HTR-8/SVneo (cell line): Measurements from ENCODE around the gene AP3S1.
"Not testable (repeated sequence)": the region's sequence is repeated elsewhere in the genome, so short reads cannot be mapped to it uniquely, and the experiment has no call there.

Experiments
- DNase-seq: peaks from one replicate; pipeline ENCODE4 v3.0.0; 2011; ENCODE audit warnings: low spot score, mixed read lengths; ENCODE audit not compliant: insufficient read length
- FAIRE-seq: peaks from 2 replicates; lab custom pipeline; 2011; peaks lifted over from hg19 to GRCh38; lab: Jason Lieb, UNC

The AP3S1 gene

DNA sequence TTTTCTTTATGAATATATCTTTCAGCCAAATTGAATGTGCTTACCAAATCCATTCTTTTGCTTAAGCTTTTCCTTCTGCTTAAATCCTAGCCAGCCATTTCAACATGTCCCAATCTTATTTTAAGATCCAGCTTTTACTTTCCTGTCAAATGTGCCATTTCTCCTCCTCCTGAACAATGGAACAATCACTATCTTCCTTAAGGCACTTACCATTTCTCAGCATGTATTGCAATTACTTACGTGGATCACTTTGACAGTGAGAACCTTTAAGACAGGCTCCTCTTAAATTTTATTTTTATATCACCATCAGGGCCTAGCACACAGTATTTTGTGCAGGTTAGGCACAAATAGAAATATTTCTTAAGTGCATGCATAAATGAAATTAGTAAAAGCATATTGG lies 20.9 kb upstream of the AP3S1 start:
- FAIRE-seq (no peak), DNase-seq (no peak)

DNA sequence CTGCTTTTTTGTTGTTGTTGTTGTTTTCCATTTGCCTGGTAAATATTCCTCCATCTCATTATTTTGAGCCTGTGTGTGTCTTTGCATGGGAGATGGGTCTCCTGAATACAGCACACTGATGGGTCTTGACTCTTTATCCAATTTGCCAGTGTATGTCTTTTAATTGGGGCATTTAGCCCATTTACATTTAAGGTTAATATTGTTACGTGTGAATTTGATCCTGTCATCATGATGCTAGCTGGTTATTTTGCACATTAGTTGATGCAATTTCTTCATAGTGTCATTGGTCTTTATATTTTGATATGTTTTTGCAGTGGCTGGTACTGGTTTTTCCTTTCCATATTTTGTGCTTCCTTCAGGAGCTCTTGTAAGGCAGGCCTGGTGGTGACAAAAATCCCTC lies 16.8 kb upstream of the AP3S1 start:
- FAIRE-seq, result not testable (repeated sequence)

DNA sequence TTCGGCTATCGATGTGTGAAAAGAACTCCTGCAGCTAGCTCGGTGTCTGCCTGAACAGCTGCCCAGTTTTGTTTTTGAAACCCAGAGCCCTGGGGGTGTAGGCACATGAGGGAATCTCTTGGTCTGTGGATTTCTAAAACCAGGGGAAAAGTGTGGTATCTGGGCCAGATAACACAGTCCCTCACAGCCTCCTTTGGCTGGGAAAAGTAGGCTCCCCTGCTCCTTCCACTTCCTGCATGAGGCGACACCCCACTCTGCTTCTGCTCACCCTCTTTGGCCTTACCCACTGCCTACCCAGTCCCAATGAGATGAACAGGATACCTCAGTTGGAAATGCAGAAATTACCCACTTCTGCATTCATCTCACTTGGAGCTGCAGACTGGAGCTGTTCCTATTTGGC lies 15.8 kb upstream of the AP3S1 start:
- no peak for DNase-seq
- FAIRE-seq, result no peak

More for the DNA sequence above, 16.8 kb upstream of the AP3S1 start:
- not testable (repeated sequence) for DNase-seq

DNA sequence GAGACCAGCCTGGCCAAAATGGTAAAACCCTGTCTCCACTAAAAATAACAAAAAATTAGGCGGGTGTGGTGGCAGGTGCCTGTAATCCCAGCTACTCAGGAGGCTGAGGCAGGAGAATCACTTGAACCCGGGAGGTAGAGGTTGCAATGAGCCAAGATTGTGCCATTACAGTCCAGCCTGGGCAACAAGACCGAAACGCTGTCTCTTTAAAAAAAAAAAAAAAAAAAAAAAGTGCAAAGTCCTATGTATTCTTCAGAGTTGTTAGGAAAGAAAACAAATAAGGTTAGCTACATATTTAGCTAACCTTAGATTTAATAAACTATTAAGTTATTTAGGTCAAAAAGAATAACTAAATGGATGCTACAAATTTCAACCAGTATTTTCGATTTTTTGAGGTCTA lies 11.8 kb upstream of the AP3S1 start:
- DNase-seq (no peak), FAIRE-seq (no peak)

DNA sequence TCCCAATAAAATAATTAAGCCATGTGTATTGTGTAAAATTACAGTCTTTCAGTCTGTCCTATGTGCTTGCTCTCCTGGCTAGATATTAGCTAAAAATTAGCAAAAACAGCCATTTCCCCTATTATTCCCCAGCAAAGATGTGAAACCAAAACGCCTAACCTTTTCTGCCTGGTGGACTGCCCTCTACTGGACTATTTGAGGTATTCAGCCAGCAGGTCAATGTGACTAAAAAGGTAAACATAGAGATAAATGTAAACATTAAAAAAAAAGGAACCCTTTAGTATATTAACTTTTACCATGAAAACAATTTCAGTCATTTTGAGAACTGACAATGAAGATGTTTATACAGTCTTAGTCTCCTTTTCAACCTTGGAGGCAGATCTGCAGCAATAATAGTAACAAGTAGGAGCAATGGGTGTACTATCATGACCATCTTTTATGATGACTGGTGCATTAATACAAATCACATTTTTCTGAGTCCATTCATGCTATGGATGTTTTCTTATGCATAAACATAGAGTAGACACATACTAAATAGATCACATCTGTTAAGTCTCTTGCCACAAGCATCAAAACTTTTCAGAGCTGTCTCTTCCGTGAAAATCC lies 10.5 kb upstream of the AP3S1 start:
- no peak for FAIRE-seq
- DNase-seq, result peak; percentile 29

DNA sequence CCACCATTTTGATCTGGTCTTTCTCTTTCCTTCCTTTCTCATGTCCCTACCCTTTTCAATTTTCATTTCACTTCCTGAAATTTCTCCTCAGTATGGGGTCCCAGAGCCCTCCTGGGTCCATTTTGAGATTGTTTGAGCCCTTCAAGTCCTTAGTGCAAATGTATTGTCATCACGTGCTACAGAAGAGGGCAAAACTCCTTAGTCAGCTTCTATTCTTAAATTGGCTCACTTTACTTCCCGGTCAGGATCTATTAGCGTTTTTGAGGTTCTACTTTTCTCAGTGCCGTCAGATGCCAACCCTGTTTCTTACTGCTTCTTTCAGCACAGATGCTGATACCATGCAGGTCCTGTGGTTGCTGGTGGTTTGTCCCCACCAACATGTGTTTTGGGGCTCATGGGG lies 6.3 kb upstream of the AP3S1 start:
- DNase-seq (no peak), FAIRE-seq (no peak)

DNA sequence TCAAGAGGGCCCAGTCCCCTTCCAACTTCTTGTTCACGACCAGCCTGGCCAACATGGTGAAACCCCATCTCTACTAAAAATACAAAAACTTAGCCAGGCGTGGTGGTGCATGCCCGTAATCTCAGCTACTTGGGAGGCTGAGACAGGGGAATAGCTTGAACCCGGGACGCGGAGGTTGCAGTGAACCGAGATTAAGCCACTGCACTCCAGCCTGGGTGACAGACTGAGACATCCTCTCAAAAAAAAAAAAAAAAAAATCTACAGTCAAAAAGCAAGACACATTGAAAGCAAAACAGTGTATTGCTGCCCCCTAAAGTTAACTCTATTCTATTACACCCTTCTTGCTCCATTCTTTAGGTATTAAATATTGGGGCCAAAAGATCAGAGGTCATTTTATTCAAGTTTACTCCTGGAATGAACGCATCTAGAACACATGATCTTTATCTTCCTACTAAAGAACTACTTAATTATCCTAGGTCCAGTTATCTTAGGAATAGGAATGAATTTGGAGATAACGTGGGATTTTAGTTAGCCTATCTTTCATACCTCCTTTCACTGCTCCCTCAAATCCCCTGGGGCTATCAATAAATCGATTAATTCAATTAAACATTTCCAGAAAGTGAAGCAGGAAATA lies 2.7 kb upstream of the AP3S1 start:
- DNase-seq (peak; percentile 51), FAIRE-seq (no peak)

DNA sequence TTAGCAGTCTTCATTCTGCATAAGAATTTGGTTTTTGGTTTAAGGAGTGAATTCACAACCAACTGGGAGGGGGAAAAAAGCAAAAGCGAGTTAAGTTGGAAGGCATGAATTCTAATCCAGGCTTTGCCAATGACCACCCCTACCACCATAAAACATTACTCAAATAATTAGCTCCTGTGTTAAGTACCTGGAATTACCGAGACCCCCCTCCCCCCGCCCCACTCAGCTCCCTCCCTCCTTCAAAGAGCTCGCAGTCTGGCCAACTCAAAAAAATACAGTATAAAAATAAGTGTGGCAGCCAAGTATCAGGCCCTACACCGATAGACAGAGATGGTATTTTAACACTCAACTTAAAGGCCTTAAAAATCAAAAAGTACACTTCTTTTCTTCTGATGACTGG lies 862 bp upstream of the AP3S1 start:
- no peak for DNase-seq

DNA sequence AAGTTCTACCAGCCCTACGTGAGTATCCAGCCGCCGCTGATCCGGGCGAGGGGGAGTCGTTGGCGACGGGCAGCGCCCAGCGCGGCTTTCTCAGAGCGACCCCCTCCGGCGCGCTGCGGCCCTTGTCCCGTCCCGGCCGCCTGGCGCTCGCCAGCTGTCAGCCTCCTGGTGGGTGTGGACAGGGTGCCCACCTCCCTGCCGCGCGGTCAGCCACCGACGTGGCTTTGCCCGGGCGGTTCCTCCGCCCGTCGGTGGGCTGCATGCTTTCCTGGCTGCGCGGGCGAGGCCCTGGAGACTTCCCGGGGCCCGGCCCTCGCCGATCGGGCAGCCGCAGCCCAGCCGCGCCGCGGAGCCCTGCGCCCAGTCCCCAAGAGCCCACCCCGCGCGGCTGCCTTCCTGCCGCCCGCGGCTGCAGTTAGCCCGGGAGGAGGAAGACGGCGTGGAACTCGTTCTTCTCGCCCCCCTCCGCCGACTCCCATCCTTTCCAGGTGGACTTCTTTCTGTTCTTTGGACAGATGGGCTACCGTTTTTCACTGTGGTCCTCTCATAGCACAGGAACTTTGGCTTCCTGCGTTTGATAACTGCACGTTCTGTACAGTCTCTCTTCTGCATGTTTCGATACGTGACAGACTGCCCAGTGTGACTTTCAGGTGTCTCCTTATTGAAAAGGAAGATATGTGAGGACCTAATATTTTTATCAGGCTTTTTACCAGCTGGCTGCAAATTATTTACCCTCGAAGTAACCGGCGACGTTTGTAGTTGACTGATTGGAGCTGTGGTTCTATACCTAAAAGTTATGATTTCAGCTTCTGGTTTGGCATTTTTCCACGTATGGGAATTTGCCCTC lies 577 bp downstream of the AP3S1 start:
- FAIRE-seq, result no peak

More for the DNA sequence above, 862 bp upstream of the AP3S1 start:
- no peak for FAIRE-seq

DNA sequence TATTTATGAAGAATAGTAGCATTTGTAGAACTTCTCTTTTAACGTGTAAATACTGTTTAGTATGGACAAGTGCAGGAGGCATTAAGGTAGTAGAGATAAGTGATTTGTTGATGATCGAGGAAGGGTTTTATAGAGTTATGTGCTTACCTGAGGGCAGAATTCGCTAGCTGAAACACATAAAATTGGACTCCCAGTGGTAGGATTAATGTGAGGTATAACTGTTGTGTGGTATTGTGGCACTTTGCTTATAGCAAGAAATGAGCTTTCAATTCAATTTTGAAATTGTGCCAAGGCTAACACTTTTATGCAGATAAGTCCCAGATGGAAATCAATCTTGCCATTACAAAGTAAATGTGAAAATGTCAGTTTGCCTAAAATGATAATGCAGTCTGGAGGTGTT lies 1.2 kb downstream of the AP3S1 start:
- FAIRE-seq, result no peak
- no peak for DNase-seq

More for the DNA sequence above, 577 bp downstream of the AP3S1 start:
- DNase-seq, result peak; percentile 51

DNA sequence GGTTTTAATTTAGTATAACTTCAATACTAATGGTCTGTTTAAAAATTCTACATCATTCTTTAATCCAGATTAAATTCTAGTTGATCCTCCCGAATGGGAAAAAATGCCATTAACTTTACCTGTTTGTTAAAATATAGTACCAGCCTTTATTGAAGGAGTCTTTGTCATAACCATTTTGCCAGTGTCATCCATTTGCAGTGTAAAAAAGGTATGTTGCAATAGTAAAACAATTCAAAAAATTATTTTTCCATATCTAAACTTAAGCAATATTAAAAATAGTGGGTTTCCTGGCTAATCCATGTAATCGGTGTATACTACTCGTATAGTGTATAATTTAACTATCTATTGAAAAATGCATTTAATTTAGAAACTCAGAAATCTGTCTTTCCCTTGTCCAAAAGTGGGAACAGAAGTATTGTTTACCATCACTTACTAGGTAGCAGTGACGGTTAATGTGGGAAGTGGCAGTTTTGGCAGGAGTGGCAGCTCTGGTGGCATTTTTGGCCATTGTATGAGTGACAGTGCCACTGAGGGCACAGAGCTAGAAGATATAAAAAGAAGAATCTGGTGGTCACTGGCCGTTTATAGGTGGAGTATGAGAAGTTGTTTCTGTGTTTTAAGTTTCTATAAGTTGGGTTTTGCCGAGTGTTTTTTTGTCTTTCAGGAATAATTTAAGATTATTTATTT lies 1.9 kb downstream of the AP3S1 start:
- DNase-seq (no peak), FAIRE-seq (no peak)

DNA sequence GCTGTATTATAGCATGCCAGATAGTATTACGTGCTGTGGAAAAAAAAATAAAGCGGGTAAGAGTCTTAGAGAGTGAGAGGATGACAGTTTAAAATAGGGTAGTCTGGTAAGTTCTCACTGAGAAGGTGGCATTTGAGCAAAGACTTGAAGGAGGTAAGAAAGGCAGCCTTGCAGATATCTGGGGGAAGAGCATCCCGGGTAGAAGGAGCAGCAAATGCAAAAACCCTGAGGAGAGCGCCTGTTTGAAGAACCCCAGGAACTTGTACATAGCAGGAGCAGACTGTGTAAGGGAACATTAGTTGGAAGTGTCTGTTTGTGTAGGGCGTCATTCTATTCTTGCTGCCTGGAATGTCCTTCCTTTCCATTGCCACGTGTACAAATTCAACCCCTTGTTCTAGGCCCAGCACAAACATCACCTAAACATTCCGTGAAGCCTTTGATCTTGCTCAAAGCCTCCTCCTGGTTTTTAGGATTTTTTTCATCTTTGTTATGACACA lies 2.6 kb downstream of the AP3S1 start:
- FAIRE-seq (no peak), DNase-seq (no peak)

DNA sequence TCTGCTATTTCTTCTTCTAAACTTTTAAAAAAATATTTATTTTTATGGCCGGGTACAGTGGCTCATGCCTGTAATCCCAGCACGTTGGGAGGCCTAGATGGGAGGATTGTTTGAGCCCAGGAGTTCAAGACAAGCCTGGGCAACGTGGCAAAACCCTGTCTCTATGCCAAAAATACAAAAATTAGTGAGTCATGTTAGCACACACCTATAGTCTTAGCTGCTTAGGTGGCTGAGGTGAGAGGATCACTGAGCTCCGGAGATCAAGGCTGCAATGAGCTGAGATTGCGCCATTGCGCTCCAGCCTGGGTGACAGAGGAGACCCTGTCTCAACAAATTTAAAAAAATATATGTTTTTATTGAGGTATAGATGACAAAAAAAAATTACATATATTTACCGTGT lies 5.6 kb downstream of the AP3S1 start:
- DNase-seq, result no peak
- no peak for FAIRE-seq

DNA sequence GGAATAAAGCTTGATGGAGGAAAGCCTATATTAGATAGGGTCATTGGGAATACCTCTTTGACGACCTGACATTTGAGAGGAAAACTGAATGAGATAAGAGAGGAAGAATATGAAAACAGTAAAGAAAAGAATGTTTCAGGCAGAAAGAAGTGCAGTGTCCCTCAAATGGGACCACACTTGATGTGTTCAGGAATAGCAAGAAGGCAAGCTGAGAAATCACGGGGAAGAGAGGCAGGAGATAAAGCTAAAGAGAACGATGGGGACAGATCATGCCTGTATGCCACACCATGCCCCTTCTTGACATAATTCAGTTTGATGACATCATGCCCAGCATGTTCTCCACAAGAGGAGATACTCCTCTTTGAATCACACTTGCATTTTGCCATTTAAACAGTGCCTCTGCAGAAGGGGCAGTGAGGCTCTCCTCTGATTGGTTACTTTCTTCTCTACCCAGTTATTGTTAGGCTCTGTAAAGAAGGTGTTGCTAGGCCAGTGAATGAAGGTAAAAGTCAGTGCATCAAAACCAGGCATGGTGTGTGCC lies 7.6 kb downstream of the AP3S1 start:
- FAIRE-seq (no peak), DNase-seq (no peak)

DNA sequence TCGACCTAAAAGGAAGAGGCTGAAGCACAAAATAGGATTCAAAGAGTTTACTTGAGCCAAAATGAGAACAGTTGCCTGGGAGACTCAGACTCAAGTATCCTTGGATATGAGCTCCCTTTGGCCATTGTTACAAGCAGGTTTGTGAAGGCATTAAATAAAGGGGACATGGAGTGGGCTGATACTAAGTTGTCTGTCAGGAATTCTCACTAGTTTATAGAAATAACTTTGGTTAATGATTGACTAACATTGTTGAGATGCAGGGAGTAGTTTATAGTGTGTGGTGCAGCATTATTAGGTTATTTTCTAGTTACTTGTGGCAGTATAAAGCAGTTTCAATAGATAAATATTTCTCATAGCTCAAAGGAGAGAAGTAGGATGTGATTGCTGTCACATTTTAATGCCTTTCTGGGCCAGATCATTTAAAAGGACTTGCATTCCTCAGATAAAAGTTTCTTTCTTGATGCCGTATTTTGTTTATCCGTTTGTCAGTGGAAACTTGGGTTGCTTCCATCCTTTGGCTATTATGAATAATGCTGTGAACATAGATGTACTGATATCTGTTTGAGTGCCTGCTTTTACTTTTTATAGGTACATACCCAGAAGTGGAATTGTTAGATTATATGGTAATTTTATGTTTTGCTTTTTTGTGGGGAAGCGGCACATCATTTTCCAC lies 9.1 kb downstream of the AP3S1 start:
- no peak for DNase-seq
- FAIRE-seq, result no peak

DNA sequence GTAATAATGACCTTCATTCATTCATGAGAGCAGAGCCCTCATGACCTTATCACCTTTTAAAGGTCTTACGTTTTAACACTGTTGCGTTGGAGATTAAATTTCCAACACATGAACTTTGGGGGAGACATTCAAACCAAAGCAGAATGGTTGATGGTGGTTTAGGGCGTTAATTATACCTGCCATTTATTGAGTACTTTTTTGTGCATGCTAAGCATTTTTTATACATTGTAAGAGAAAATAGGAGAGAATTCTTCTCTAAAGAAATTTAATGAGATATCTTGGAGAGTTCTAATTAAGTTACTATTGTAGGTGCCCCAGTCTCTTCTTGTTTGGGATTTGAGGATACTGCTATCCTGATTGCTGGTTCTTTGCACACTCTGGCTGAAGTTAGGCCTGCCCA lies 12.4 kb downstream of the AP3S1 start:
- no peak for FAIRE-seq

DNA sequence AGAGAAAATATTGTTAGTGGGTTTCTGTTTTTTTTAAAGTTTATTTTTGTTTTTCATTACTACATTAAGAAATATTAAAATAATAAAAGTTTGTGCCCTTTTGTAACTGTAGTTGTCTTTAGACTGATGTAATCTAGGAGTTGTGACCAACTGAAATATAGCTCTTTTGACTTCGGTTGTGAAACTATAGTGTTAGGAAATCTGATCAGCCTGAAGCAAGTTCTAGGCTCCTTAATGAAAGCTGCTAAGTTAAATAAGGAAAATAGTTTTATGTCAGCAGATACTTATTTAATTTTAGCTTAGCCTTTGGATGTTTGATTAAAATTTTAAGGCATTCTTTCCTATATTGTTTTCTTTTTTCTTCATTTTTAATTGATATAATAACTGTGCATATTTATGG lies 14.2 kb downstream of the AP3S1 start:
- no peak for DNase-seq
- no peak for FAIRE-seq

More for the DNA sequence above, 12.4 kb downstream of the AP3S1 start:
- no peak for DNase-seq

DNA sequence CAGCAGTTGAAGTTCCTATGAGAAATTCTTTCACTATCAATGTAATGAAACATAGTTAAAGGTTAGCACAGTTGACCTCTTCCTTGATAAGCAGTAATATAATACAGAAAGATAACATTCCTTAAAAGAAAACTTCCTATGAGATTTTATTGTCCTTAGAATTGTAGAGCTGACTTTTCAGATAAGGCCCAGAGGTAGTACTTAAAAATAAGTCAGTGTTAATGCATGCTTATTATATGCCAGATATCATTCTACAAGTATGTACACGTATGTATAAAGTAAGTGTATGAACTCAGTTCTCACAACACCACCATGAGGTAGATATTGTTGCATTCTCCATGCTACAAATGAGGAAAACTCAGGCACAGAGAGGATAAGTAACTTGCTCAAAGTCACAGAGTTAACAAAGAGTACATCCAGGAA lies 15.3 kb downstream of the AP3S1 start:
- FAIRE-seq (no peak), DNase-seq (no peak)

DNA sequence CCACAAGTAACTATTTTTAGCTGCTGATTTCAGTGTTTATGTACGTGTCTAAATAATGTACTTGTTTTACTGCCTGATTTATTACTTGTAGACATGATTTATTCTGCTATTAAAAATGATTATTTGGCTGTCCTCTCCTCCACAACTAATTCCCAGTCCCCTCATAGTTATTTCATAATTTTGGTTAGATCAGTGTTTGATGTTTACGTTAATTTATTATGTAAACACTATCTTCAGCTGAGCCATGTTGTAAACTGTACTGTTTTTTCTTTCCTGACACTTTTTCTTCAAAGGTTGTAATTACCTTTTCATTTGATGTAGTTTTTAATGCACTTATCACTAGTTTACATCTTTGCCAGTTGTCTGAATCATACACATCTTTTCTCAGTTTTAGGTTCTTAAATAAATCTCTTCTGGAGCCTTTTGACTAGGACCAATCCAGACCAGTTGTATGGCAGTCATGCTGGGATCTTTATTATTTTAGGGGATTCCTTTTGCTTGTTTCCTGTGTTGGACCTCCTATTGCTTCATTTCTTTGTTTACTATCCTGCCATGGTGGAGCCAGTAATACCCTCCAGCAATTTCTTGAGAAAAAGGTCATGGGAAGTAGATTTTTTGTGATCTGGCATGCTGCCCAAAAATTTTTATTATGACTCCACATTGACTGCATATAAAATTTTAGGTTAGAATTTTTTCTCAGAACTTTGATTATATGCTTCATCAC lies 16.1 kb downstream of the AP3S1 start:
- DNase-seq, result peak; percentile 31

More for the DNA sequence above, 16.1 kb downstream of the AP3S1 start:
- no peak for FAIRE-seq
